A204.1 (cell line): ENCODE results near the gene FOXP3.

ENCODE experiments used
- FAIRE-seq: peaks from 2 replicates; lab custom pipeline; 2012; peaks lifted over from hg19 to GRCh38; lab: Jason Lieb, UNC

FOXP3 gene

GRCh38 chrX:49273181-49273727 is 8.7 kb upstream of the FOXP3 start:
- FAIRE-seq, result no peak

GRCh38 chrX:49272421-49272820 is 7.9 kb upstream of the FOXP3 start:
- no peak for FAIRE-seq

- FAIRE-seq, result no peak
Observed at GRCh38 chrX:49271341-49271740, 6.8 kb upstream of the FOXP3 start.

- FAIRE-seq, result no peak
Observed at GRCh38 chrX:49270249-49270921, 5.9 kb upstream of the FOXP3 start.

- FAIRE-seq, result no peak
Observed at GRCh38 chrX:49269767-49270248, 5.3 kb upstream of the FOXP3 start, which contains the start of gene PPP1R3F. Gene PPP1R3F, plus strand, starts transcription at chrX:49269793. Its CDS starts 77 bp downstream, at chrX:49269870.

- peak; percentile 96 for FAIRE-seq
Observed at GRCh38 chrX:49269010-49269766, 4.7 kb upstream of the FOXP3 start.

GRCh38 chrX:49268702-49269009 is 4.1 kb upstream of the FOXP3 start:
- no peak for FAIRE-seq

GRCh38 chrX:49266523-49267445 is 2.3 kb upstream of the FOXP3 start:
- no peak for FAIRE-seq

GRCh38 chrX:49263631-49264030 is 879 bp downstream of the FOXP3 start:
- no peak for FAIRE-seq

- FAIRE-seq, result no peak
Observed at GRCh38 chrX:49262603-49263002, 1.9 kb downstream of the FOXP3 start.

- no peak for FAIRE-seq
Observed at GRCh38 chrX:49260221-49260985, 4.1 kb downstream of the FOXP3 start.

- no peak for FAIRE-seq
Observed at GRCh38 chrX:49258749-49259124, 5.8 kb downstream of the FOXP3 start.

- no peak for FAIRE-seq
Observed at GRCh38 chrX:49257846-49258748, 6.4 kb downstream of the FOXP3 start.

GRCh38 chrX:49257074-49257790 is 7.3 kb downstream of the FOXP3 start:
- no peak for FAIRE-seq

- FAIRE-seq, result no peak
Observed at GRCh38 chrX:49256268-49256995, 8.1 kb downstream of the FOXP3 start.

GRCh38 chrX:49254639-49255038 is 9.9 kb downstream of the FOXP3 start:
- no peak for FAIRE-seq

- no peak for FAIRE-seq
Observed at GRCh38 chrX:49251325-49251724, 13.2 kb downstream of the FOXP3 start.

- no peak for FAIRE-seq
Observed at GRCh38 chrX:49250578-49250977, 13.9 kb downstream of the FOXP3 start.

- no peak for FAIRE-seq
Observed at GRCh38 chrX:49250066-49250465, 14.4 kb downstream of the FOXP3 start.
